H9 (cell line): ENCODE results near the gene MUSTN1. TPM values are rescaled to one million over a fixed set of nuclear protein-coding genes. Genes with fewer than 3 reads are reported as not detected.

ENCODE experiments used
- DNase-seq: peaks from one replicate; pipeline ENCODE4 v3.0.0-alpha.2; 2017
- H2AFZ ChIP-seq: one replicate; pipeline ENCODE4 v1.6.1; 2013; ENCODE audit warnings: mild to moderate bottlenecking, low read length, control low read depth, moderate library complexity
- H2AK5ac ChIP-seq: 2 replicates; pipeline ENCODE4 v1.6.1; 2013; ENCODE audit warnings: low read length, control low read depth, mixed read lengths; ENCODE audit not compliant: insufficient read length
- H2BK120ac ChIP-seq: one replicate; pipeline ENCODE4 v1.6.1; 2013; ENCODE audit warnings: low read depth, mild to moderate bottlenecking, low read length, control low read depth, inconsistent platforms; ENCODE audit not compliant: poor library complexity, severe bottlenecking
- H2BK12ac ChIP-seq: 2 replicates; pipeline ENCODE4 v1.6.1; 2013; ENCODE audit warnings: low read length, control low read depth, mixed read lengths, low read depth; ENCODE audit not compliant: insufficient read length
- H2BK15ac ChIP-seq: 2 replicates; pipeline ENCODE4 v1.6.1; 2013; ENCODE audit warnings: low read depth, low read length, control low read depth
- H2BK20ac ChIP-seq: one replicate; pipeline ENCODE4 v1.6.1; 2013; ENCODE audit warnings: low read depth, mild to moderate bottlenecking, low read length, control low read depth, inconsistent platforms; ENCODE audit not compliant: poor library complexity, severe bottlenecking
- H2BK5ac ChIP-seq: 2 replicates; pipeline ENCODE4 v1.6.1; 2013; ENCODE audit warnings: low read length, control low read depth, mixed read lengths; ENCODE audit not compliant: insufficient read length
- H3K14ac ChIP-seq: 2 replicates; pipeline ENCODE4 v1.6.1; 2013; ENCODE audit warnings: low read length, control low read depth; ENCODE audit not compliant: insufficient read depth
- H3K18ac ChIP-seq: 2 replicates; pipeline ENCODE4 v1.6.1; 2013; ENCODE audit warnings: low read depth, mild to moderate bottlenecking, mixed read lengths, low read length, control low read depth; ENCODE audit not compliant: insufficient read length
- H3K23ac ChIP-seq: 2 replicates; pipeline ENCODE4 v1.6.1; 2013; ENCODE audit warnings: low read length, control low read depth, mixed read lengths, low read depth; ENCODE audit not compliant: insufficient read length
- H3K23me2 ChIP-seq: 2 replicates; pipeline ENCODE4 v1.6.1; 2013; ENCODE audit warnings: low read depth, mild to moderate bottlenecking, mixed read lengths, low read length, control low read depth; ENCODE audit not compliant: insufficient read length, poor library complexity, severe bottlenecking
- H3K27ac ChIP-seq: 2 replicates; pipeline ENCODE4 v1.5.1; 2013; ENCODE audit warnings: low read length, control low read depth, mixed read lengths, low read depth; ENCODE audit not compliant: insufficient read length
- H3K27me3 ChIP-seq: 2 replicates; pipeline ENCODE4 v1.6.1; 2013; ENCODE audit warnings: low read length, control low read depth, inconsistent platforms; ENCODE audit not compliant: insufficient read depth
- H3K4ac ChIP-seq: 2 replicates; pipeline ENCODE4 v1.6.1; 2013; ENCODE audit warnings: low read depth, mild to moderate bottlenecking, control low read depth, inconsistent platforms, low read length, moderate library complexity
- H3K4me1 ChIP-seq: 2 replicates; pipeline ENCODE4 v1.6.1; 2013; ENCODE audit warnings: low read length, control low read depth, inconsistent platforms; ENCODE audit not compliant: insufficient read depth
- H3K4me2 ChIP-seq: 2 replicates; pipeline ENCODE4 v1.6.1; 2013; ENCODE audit warnings: low read length, control low read depth, mixed read lengths; ENCODE audit not compliant: insufficient read length, insufficient read depth
- H3K56ac ChIP-seq: 2 replicates; pipeline ENCODE4 v1.6.1; 2013; ENCODE audit warnings: low read depth, mild to moderate bottlenecking, mixed read lengths, low read length, control low read depth; ENCODE audit not compliant: insufficient read length
- H3K79me1 ChIP-seq: 2 replicates; pipeline ENCODE4 v1.6.1; 2013; ENCODE audit warnings: low read depth, mild to moderate bottlenecking, moderate library complexity, low read length, control low read depth, inconsistent platforms; ENCODE audit not compliant: insufficient read depth, poor library complexity, severe bottlenecking
- H3K79me2 ChIP-seq: 2 replicates; pipeline ENCODE4 v1.6.1; 2013; ENCODE audit warnings: low read length, control low read depth, inconsistent platforms; ENCODE audit not compliant: insufficient read depth
- H3K9ac ChIP-seq: 2 replicates; pipeline ENCODE4 v1.6.1; 2013; ENCODE audit warnings: low read length, control low read depth, mixed read lengths; ENCODE audit not compliant: insufficient read length; ENCODE audit errors: extremely low read depth
- H3K9me3 ChIP-seq: one replicate; pipeline ENCODE4 v1.6.1; 2013; ENCODE audit warnings: low read depth, low read length, inconsistent platforms; ENCODE audit not compliant: control insufficient read depth
- H3T11ph ChIP-seq: one replicate; pipeline ENCODE4 v1.6.1; 2013; ENCODE audit warnings: mild to moderate bottlenecking, low read length, control low read depth, inconsistent platforms
- H4K20me1 ChIP-seq: one replicate; pipeline ENCODE4 v1.6.1; 2013; ENCODE audit not compliant: control insufficient read depth, insufficient read length, insufficient read depth
- H4K5ac ChIP-seq: 2 replicates; pipeline ENCODE4 v1.6.1; 2013; ENCODE audit warnings: low read depth, mild to moderate bottlenecking, mixed read lengths, low read length, control low read depth; ENCODE audit not compliant: insufficient read length
- H4K8ac ChIP-seq: replicated peaks from 2 replicates; pipeline ENCODE4 v1.6.1; 2013; ENCODE audit warnings: low read length, control low read depth, mixed read lengths, low read depth; ENCODE audit not compliant: insufficient read length
- H4K91ac ChIP-seq: 2 replicates; pipeline ENCODE4 v1.6.1; 2013; ENCODE audit warnings: low read depth, mild to moderate bottlenecking, moderate library complexity, mixed read lengths, low read length, control low read depth; ENCODE audit not compliant: insufficient read length
- H3K27ac Mint-ChIP-seq, 3 experiments: 2 replicates in 2 of 3; 3 replicates in 1 of 3; pipeline ENCODE4 v1.8.0; 2020 to 2021; ENCODE audit warnings: mixed read lengths in 3 of 3, mild to moderate bottlenecking in 1 of 3, moderate library complexity in 1 of 3
- H3K27me3 Mint-ChIP-seq: 2 replicates; pipeline ENCODE4 v1.8.0; 2021; ENCODE audit warnings: low read depth, mild to moderate bottlenecking, moderate library complexity, mixed read lengths
- H3K36me3 Mint-ChIP-seq, 3 experiments: 2 replicates in 2 of 3; 3 replicates in 1 of 3; pipeline ENCODE4 v1.8.0; 2020 to 2021; ENCODE audit warnings: low read depth in 3 of 3, mixed read lengths in 3 of 3; ENCODE audit not compliant: insufficient read depth in 1 of 3
- H3K4me1 Mint-ChIP-seq, 2 experiments: 2 replicates each; pipeline ENCODE4 v1.8.0; 2020; ENCODE audit warnings: mixed read lengths in 2 of 2
- H3K4me3 Mint-ChIP-seq, 2 experiments: 2 replicates in 1 of 2; 3 replicates in 1 of 2; pipeline ENCODE4 v1.8.0; 2020 to 2021; ENCODE audit warnings: mild to moderate bottlenecking in 2 of 2, mixed read lengths in 2 of 2, moderate library complexity in 1 of 2
- H3K9me3 Mint-ChIP-seq, 2 experiments: 2 replicates in 1 of 2; 3 replicates in 1 of 2; pipeline ENCODE4 v1.8.0; 2020; ENCODE audit warnings: mild to moderate bottlenecking in 2 of 2, mixed read lengths in 2 of 2, moderate library complexity in 1 of 2
- WGBS: extraction: QIAGEN DNeasy Blood & Tissue Kit; methylation state at CpG from one replicate; pipeline ENCODE4 v1.1.7; 2013; ENCODE audit warnings: missing lambda C conversion rate, low lambda C conversion rate, mixed read lengths; ENCODE audit not compliant: insufficient read length; ENCODE audit errors: extremely low coverage; 5-methylcytosine and 5-hydroxymethylcytosine counted together
- total RNA-seq: library from RNA; stranded (reverse); gene quantifications from 2 replicates; pipeline ENCODE4 v1.2.1, GENCODE V29; 2021
- TF ChIP-seq, protein P1 (sequence below): fragments of 200-600 bp; sonication (generic); conservative IDR thresholded peaks from 3 replicates; pipeline ENCODE4 v1.8.0; 2021; ENCODE audit warnings: antibody characterized with exemption, mild to moderate bottlenecking

The MUSTN1 gene
- total RNA-seq, 1 experiment from 2014 or later, result 0.72 TPM

DNA sequence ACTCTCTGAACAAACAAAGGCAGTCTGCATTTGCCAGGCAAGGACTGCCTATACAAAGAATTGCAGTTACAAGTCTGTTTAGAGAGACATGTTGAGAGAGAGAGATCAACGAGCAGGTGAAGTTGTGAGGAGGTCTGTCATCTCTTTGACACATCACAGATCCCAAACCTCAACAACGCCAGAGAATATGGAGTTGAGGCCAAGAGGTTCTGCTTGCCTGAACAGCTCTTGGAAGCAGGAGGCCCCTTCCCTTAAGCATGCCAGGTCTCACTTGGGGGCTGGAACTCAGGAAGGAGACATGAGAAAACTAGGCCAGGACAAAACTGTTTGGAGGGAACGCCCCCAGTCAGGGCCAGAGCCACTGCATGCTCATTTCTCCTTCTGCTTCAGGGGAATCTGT lies 22.3 kb upstream of the MUSTN1 start:
- Histone ChIP-seq H3K79me1 (no peaks in the 10 kb centered on the region), H3K79me2 (no peaks in the 10 kb centered on the region), H2AFZ (no peak overlapping the region), H2BK5ac (no peak overlapping the region), H2BK120ac (no peak overlapping the region), H3K27me3 (no peaks in the 10 kb centered on the region), H4K20me1 (no peaks in the 10 kb centered on the region), H3K4me2 (no peak overlapping the region), H4K8ac (no peak overlapping the region), H3K23ac (no peak overlapping the region), H4K91ac (no peak overlapping the region), H3K56ac (no peak overlapping the region), H3K14ac (no peak overlapping the region), H2BK20ac (no peak overlapping the region), H3K9ac (no peak overlapping the region), H3K9me3 (no peaks in the 10 kb centered on the region), H3K4ac (no peak overlapping the region), H3K18ac (no peak overlapping the region), H4K5ac (no peak overlapping the region), H2AK5ac (no peak overlapping the region), H3T11ph (no peak overlapping the region), H3K23me2 (no peaks in the 10 kb centered on the region), H3K4me1 (no peaks in the 10 kb centered on the region), H2BK15ac (no peak overlapping the region), H2BK12ac (no peak overlapping the region), H3K27ac (no peak overlapping the region)
- no peak overlapping the region for H3K27ac Mint-ChIP-seq
- H3K4me3 Mint-ChIP-seq, result no peak overlapping the region
- TF ChIP-seq, protein P1, sequence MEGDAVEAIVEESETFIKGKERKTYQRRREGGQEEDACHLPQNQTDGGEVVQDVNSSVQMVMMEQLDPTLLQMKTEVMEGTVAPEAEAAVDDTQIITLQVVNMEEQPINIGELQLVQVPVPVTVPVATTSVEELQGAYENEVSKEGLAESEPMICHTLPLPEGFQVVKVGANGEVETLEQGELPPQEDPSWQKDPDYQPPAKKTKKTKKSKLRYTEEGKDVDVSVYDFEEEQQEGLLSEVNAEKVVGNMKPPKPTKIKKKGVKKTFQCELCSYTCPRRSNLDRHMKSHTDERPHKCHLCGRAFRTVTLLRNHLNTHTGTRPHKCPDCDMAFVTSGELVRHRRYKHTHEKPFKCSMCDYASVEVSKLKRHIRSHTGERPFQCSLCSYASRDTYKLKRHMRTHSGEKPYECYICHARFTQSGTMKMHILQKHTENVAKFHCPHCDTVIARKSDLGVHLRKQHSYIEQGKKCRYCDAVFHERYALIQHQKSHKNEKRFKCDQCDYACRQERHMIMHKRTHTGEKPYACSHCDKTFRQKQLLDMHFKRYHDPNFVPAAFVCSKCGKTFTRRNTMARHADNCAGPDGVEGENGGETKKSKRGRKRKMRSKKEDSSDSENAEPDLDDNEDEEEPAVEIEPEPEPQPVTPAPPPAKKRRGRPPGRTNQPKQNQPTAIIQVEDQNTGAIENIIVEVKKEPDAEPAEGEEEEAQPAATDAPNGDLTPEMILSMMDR, result no peak
- H3K4me1 Mint-ChIP-seq, result no peaks in the 10 kb centered on the region
- no CpG with 5 or more reads among the region's 3 CpGs for WGBS
- peaks cover 0 to 2% (median 2%) of the 10 kb centered on the region in 3 experiments; a peak in 3 of 7 replicates for H3K36me3 Mint-ChIP-seq
- DNase-seq, result no peak
- H3K9me3 Mint-ChIP-seq, result no peaks in the 10 kb centered on the region
- H3K27me3 Mint-ChIP-seq, result no peaks in the 10 kb centered on the region
